CD4-positive, alpha-beta T cell treated with Interleukin-15 for 4 hours (primary cell): ENCODE results near the gene CHAF1A.

Source experiments
- DNase-seq: peaks from one replicate; pipeline ENCODE4 v3.0.0-alpha.2; 2020; ENCODE audit warnings: low spot score

CHAF1A gene

GRCh38 chr19:4402171-4403004 is at the start of gene CHAF1A:
TSS of gene CHAF1A (plus strand) at chr19:4402640. CDS start at chr19:4402763, 123 bp downstream.
- peak; percentile 99 for DNase-seq

GRCh38 chr19:4352701-4353121 is 49.7 kb upstream of the CHAF1A start:
- DNase-seq, result peak; percentile 71

GRCh38 chr19:4354282-4354681 is 48.2 kb upstream of the CHAF1A start:
- DNase-seq, result no peak

- no peak for DNase-seq
Observed at GRCh38 chr19:4354897-4355296, 47.5 kb upstream of the CHAF1A start.

- DNase-seq, result no peak
Observed at GRCh38 chr19:4357095-4357797, 45.2 kb upstream of the CHAF1A start.

- DNase-seq, result no peak
Observed at GRCh38 chr19:4357921-4358326, 44.5 kb upstream of the CHAF1A start.

GRCh38 chr19:4358709-4359626 is 43.5 kb upstream of the CHAF1A start:
- DNase-seq, result no peak

- DNase-seq, result no peak
Observed at GRCh38 chr19:4359627-4360000, 42.8 kb upstream of the CHAF1A start.

- no peak for DNase-seq
Observed at GRCh38 chr19:4360081-4360569, 42.3 kb upstream of the CHAF1A start.

GRCh38 chr19:4360641-4361151 is 41.7 kb upstream of the CHAF1A start:
- no peak for DNase-seq

- DNase-seq, result no peak
Observed at GRCh38 chr19:4361152-4362046, 41.0 kb upstream of the CHAF1A start.

- no peak for DNase-seq
Observed at GRCh38 chr19:4362101-4362828, 40.2 kb upstream of the CHAF1A start.

- DNase-seq, result no peak
Observed at GRCh38 chr19:4362831-4363545, 39.5 kb upstream of the CHAF1A start.

- no peak for DNase-seq
Observed at GRCh38 chr19:4363571-4364304, 38.7 kb upstream of the CHAF1A start.

GRCh38 chr19:4365341-4365740 is 37.1 kb upstream of the CHAF1A start:
- no peak for DNase-seq

GRCh38 chr19:4365791-4366665 is 36.4 kb upstream of the CHAF1A start:
- DNase-seq, result no peak

GRCh38 chr19:4366666-4367335 is 35.6 kb upstream of the CHAF1A start:
- DNase-seq, result no peak
